SK-N-SH (cell line): ENCODE measurements around the gene HSPB2. TPM values are rescaled to one million over a fixed set of nuclear protein-coding genes. Genes with fewer than 3 reads are reported as not detected.

Source experiments
- CTCF ChIA-PET: fragments of 300-600, 350-600 bp; formaldehyde crosslinking; extraction: SDS; loops from one replicate; lab custom pipeline; 2021; lab: Yijun Ruan, JAX
- POLR2A ChIA-PET: fragments of 350-600 bp; sonication (Branson Sonifier 250); formaldehyde crosslinking; extraction: SDS; loops from one replicate; lab custom pipeline; 2020; ENCODE audit warnings: antibody characterized with exemption, inconsistent platforms; lab: Yijun Ruan, JAX
- DNase-seq: peaks from one replicate; pipeline ENCODE4 v3.0.0; 2012
- H2AFZ ChIP-seq: fragments of 200-600 bp; sonication (generic); 2 replicates; pipeline ENCODE4 v1.8.1; 2016; ENCODE audit warnings: antibody characterized with exemption, mild to moderate bottlenecking, low read depth
- H3F3A ChIP-seq: fragments of 200-600 bp; sonication (generic); replicated peaks from 2 replicates; pipeline ENCODE3; 2016; ENCODE audit warnings: antibody characterized with exemption, mild to moderate bottlenecking; ENCODE audit not compliant: insufficient read depth
- H3K27ac ChIP-seq, 2 experiments: fragments of 200-500 bp in 1 of 2; fragments of 200-600 bp in 1 of 2; sonication (Bioruptor generic) in 1 of 2; sonication (generic), shearing (Covaris generic) in 1 of 2; 2 replicates each; pipeline versions ENCODE4 v1.5.1 to v1.6.1; 2014 to 2016; ENCODE audit warnings: low read depth in 2 of 2, inconsistent platforms in 1 of 2, low read length in 1 of 2, mild to moderate bottlenecking in 1 of 2, mixed read lengths in 1 of 2
- H3K27me3 ChIP-seq: fragments of 200-600 bp; sonication (generic), shearing (Covaris generic); 2 replicates; pipeline ENCODE4 v1.6.1; 2016; ENCODE audit warnings: mixed run types; ENCODE audit not compliant: insufficient read depth
- H3K36me3 ChIP-seq, 2 experiments: fragments of 200-500 bp in 1 of 2; fragments of 200-600 bp in 1 of 2; sonication (Bioruptor generic) in 1 of 2; sonication (generic) in 1 of 2; replicated peaks in 1 of 2; 2 replicates each; pipeline versions ENCODE3 to v1.5.1; 2014 to 2016; ENCODE audit warnings: low read length in 1 of 2, mild to moderate bottlenecking in 1 of 2; ENCODE audit not compliant: insufficient read depth in 2 of 2, control insufficient read depth in 1 of 2
- H3K4me1 ChIP-seq, 2 experiments: fragments of 200-500 bp in 1 of 2; fragments of 200-600 bp in 1 of 2; sonication (Bioruptor generic) in 1 of 2; sonication (generic), shearing (Covaris generic) in 1 of 2; 2 replicates each; pipeline versions ENCODE4 v1.5.1 to v1.6.1; 2014 to 2016; ENCODE audit warnings: low read depth in 1 of 2, low read length in 1 of 2, mixed run types in 1 of 2; ENCODE audit not compliant: insufficient read depth in 2 of 2, control insufficient read depth in 1 of 2
- H3K4me2 ChIP-seq: fragments of 200-600 bp; sonication (generic), shearing (Covaris generic); 2 replicates; pipeline ENCODE4 v1.6.1; 2017; ENCODE audit warnings: mixed run types
- H3K4me3 ChIP-seq, 2 experiments: fragments of 200-500 bp in 1 of 2; fragments of 200-600 bp in 1 of 2; sonication (Bioruptor generic) in 1 of 2; sonication (generic), shearing (Covaris generic) in 1 of 2; 2 replicates each; pipeline versions ENCODE4 v1.5.1 to v1.8.1; 2014 to 2016; ENCODE audit warnings: low read depth in 2 of 2, inconsistent platforms in 1 of 2, low read length in 1 of 2, mild to moderate bottlenecking in 1 of 2, mixed read lengths in 1 of 2, moderate library complexity in 1 of 2
- H3K79me2 ChIP-seq: fragments of 200-600 bp; sonication (generic); 2 replicates; pipeline ENCODE4 v1.8.1; 2017; ENCODE audit warnings: mild to moderate bottlenecking; ENCODE audit not compliant: insufficient read depth
- H3K9ac ChIP-seq: fragments of 200-600 bp; sonication (generic); 2 replicates; pipeline ENCODE4 v1.6.1; 2017; ENCODE audit warnings: mixed run types
- H3K9me2 ChIP-seq: fragments of 200-600 bp; sonication (generic); 2 replicates; pipeline ENCODE4 v1.6.1; 2017; ENCODE audit warnings: mixed run types
- H3K9me3 ChIP-seq: fragments of 200-600 bp; sonication (generic); 2 replicates; pipeline ENCODE4 v1.6.1; 2017; ENCODE audit warnings: mixed run types, mild to moderate bottlenecking, moderate library complexity
- H4K20me1 ChIP-seq: fragments of 200-600 bp; sonication (generic); 2 replicates; pipeline ENCODE4 v1.6.1; 2017; ENCODE audit warnings: mild to moderate bottlenecking, mixed run types; ENCODE audit not compliant: insufficient read depth
- CHD2 ChIP-seq: fragments of 150-350 bp; IDR thresholded peaks from 2 replicates; pipeline ENCODE4 v1.6.1; 2018; ENCODE audit warnings: low read length; ENCODE audit not compliant: partially characterized antibody
- ELF1 ChIP-seq: IDR thresholded peaks from 2 replicates; pipeline ENCODE4 v1.4.0; 2012
- EP300 ChIP-seq, 2 experiments: IDR thresholded peaks; 2 replicates each; pipeline versions ENCODE4 v1.4.0 to v1.6.1; 2012; ENCODE audit warnings: borderline replicate concordance in 1 of 2, low read depth in 1 of 2, low read length in 1 of 2
- FOSL2 ChIP-seq: IDR thresholded peaks from 2 replicates; pipeline ENCODE4 v1.4.0; 2012; ENCODE audit warnings: low read depth, mild to moderate bottlenecking, moderate library complexity, borderline replicate concordance
- FOXJ3 ChIP-seq: sonication (generic); formaldehyde crosslinking; IDR thresholded peaks from 2 replicates; pipeline ENCODE4 v1.5.1; 2020; ENCODE audit warnings: mild to moderate bottlenecking, missing genetic modification reagents
- GABPA ChIP-seq: IDR thresholded peaks from 2 replicates; pipeline ENCODE4 v1.4.0; 2012; ENCODE audit warnings: low read depth, mild to moderate bottlenecking
- IRF3 ChIP-seq: fragments of 150-350 bp; IDR thresholded peaks from 2 replicates; pipeline ENCODE4 v1.6.1; 2016; ENCODE audit warnings: mild to moderate bottlenecking, low read depth, low read length
- MAX ChIP-seq: IDR thresholded peaks from 2 replicates; pipeline ENCODE4 v1.4.0; 2012; ENCODE audit warnings: low read depth
- MXI1 ChIP-seq: IDR thresholded peaks from 2 replicates; pipeline ENCODE4 v1.6.1; 2012; ENCODE audit warnings: mild to moderate bottlenecking, low read depth, low read length, improper control_type of control experiment
- NFIC ChIP-seq: IDR thresholded peaks from 2 replicates; pipeline ENCODE4 v1.4.0; 2012; ENCODE audit warnings: borderline replicate concordance
- NRF1 ChIP-seq: IDR thresholded peaks from 2 replicates; pipeline ENCODE4 v1.6.1; 2012; ENCODE audit warnings: low read depth, mild to moderate bottlenecking, low read length
- PBX3 ChIP-seq: IDR thresholded peaks from 2 replicates; pipeline ENCODE4; 2012
- RFX5 ChIP-seq: IDR thresholded peaks from 2 replicates; pipeline ENCODE4 v1.6.1; 2012; ENCODE audit warnings: mild to moderate bottlenecking, improper control_type of control experiment, low read length
- RXRA ChIP-seq: IDR thresholded peaks from 2 replicates; pipeline ENCODE4 v1.4.0; 2012; ENCODE audit warnings: low read depth, mild to moderate bottlenecking, borderline replicate concordance
- SMC3 ChIP-seq: IDR thresholded peaks from 2 replicates; pipeline ENCODE4 v1.6.1; 2012; ENCODE audit warnings: low read depth, low read length, improper control_type of control experiment
- TAF1 ChIP-seq: IDR thresholded peaks from 2 replicates; pipeline ENCODE4 v1.6.1; 2012; ENCODE audit warnings: low read depth, mild to moderate bottlenecking, low read length, moderate library complexity, borderline replicate concordance
- TEAD4 ChIP-seq: IDR thresholded peaks from 2 replicates; pipeline ENCODE4 v1.4.0; 2012; ENCODE audit warnings: mild to moderate bottlenecking, borderline replicate concordance; ENCODE audit not compliant: insufficient read depth
- USF1 ChIP-seq: IDR thresholded peaks from 2 replicates; pipeline ENCODE4 v1.4.0; 2012; ENCODE audit warnings: low read depth, borderline replicate concordance
- USF2 ChIP-seq: fragments of 150-350 bp; IDR thresholded peaks from 2 replicates; pipeline ENCODE4 v1.6.1; 2017; ENCODE audit warnings: antibody characterized with exemption, low read length, low read depth, borderline replicate concordance
- YY1 ChIP-seq: IDR thresholded peaks from 2 replicates; pipeline ENCODE4 v1.4.0; 2012; ENCODE audit warnings: low read depth, mild to moderate bottlenecking
- WGBS: methylation state at CpG from one replicate; pipeline ENCODE4 v1.1.6; 2017; ENCODE audit warnings: low lambda C conversion rate; 5-methylcytosine and 5-hydroxymethylcytosine counted together
- polyA plus RNA-seq, 3 experiments: library from polyadenylated mRNA; depleted of rRNA; stranded (reverse); fragments of >200 nt; gene quantifications; 2 replicates each; pipeline ENCODE4 v1.2.3, GENCODE V29; 2012

HSPB2 gene
- polyA plus RNA-seq, 1 of the 3 experiments (the other 2 are of a cell fraction) = not detected

- Histone ChIP-seq H3K9ac (no peak overlapping the region), H3K4me2 (no peak overlapping the region), H3K36me3 (peaks cover 0 to 3% of the 10 kb centered on the region in 2 experiments), H3K9me2 (no peaks in the 10 kb centered on the region), H3K4me1 (no peaks in the 10 kb centered on the region), H3K9me3 (no peaks in the 10 kb centered on the region), H2AFZ (no peak overlapping the region), H3F3A (no peaks in the 10 kb centered on the region), H3K4me3 (no peak overlapping the region), H3K27ac (no peak overlapping the region), H3K27me3 (no peaks in the 10 kb centered on the region), H3K79me2 (no peaks in the 10 kb centered on the region), H4K20me1 (no peaks in the 10 kb centered on the region)
- ChIA-PET CTCF (interaction anchor here (0.6 to 1.6 kb wide), 5 partner anchors 8 to 111 kb away, joined by 3 to 6 read pairs (median 4); partner anchors contain the start of gene ALG9), POLR2A (no interaction called here)
- WGBS = 88% methylated on average over 4 of the region's 4 CpGs
- TF ChIP-seq YY1 = no peak
- no peak for TF ChIP-seq MAX
- TF ChIP-seq RXRA = no peak
- TF ChIP-seq USF1 = no peak
- TF ChIP-seq USF2 = no peak
- TF ChIP-seq NFIC = no peak
- no peak for DNase-seq
These were observed 26.5 kb upstream of the HSPB2 start for GRCh38 chr11:111886032-111886431.

GRCh38 chr11:111886844-111887243 is 25.7 kb upstream of the HSPB2 start:
- no peak overlapping the region for H3K9ac ChIP-seq
- ChIA-PET POLR2A (no interaction called here), CTCF (interaction anchor here (0.9 to 1.6 kb wide), 4 partner anchors 9 to 45 kb away, joined by 3 to 6 read pairs (median 4); partner anchors contain the start of gene CRYAB)

More at GRCh38 chr11:111886844-111887243, 25.7 kb upstream of the HSPB2 start:
- WGBS = 64% methylated on average over 2 of the region's 2 CpGs
- no peak for DNase-seq
- H3K4me3 ChIP-seq = no peak overlapping the region
- no peaks in the 10 kb centered on the region for H3K27me3 ChIP-seq
- no peak overlapping the region for H3K27ac ChIP-seq
- no peak overlapping the region for H2AFZ ChIP-seq
- no peaks in the 10 kb centered on the region for H3K79me2 ChIP-seq
- TF ChIP-seq RFX5 (no peak), TEAD4 (no peak), FOXJ3 (CRISPR knock-in tag) (no peak), SMC3 (no peak), PBX3 (no peak), USF1 (no peak), TAF1 (no peak), GABPA (no peak), CHD2 (no peak), MXI1 (no peak), FOSL2 (no peak), ELF1 (no peak), EP300 (IDR thresholded peaks at IDR 0.05; ENCODE audit: borderline replicate concordance in 1 of 2, low read depth in 1 of 2, low read length in 1 of 2) (no peak), NRF1 (no peak), IRF3 (no peak)
- H3F3A ChIP-seq = no peaks in the 10 kb centered on the region
- H3K4me1 ChIP-seq = no peaks in the 10 kb centered on the region
- H3K4me2 ChIP-seq = no peak overlapping the region
- H3K9me2 ChIP-seq = no peaks in the 10 kb centered on the region
- H4K20me1 ChIP-seq = no peaks in the 10 kb centered on the region
- H3K36me3 ChIP-seq = peaks cover 0 to 3% of the 10 kb centered on the region in 2 experiments
- no peaks in the 10 kb centered on the region for H3K9me3 ChIP-seq
